Medulla oblongata (tissue), 1 donor: ENCODE results near the gene GSK3B.
"Not testable (repeated sequence)": the region's sequence is repeated elsewhere in the genome, so short reads cannot be mapped to it uniquely, and the experiment has no call there.

Experiments
- DNase-seq: peaks from one replicate; pipeline ENCODE4 v3.0.0-alpha.2; 2015; ENCODE audit errors: extremely low spot score

Gene GSK3B

GRCh38 chr3:119937229-119937628 is 157.0 kb downstream of the GSK3B start:
- no peak for DNase-seq

- no peak for DNase-seq
Observed at GRCh38 chr3:119934249-119934648, 160.0 kb downstream of the GSK3B start.

- DNase-seq = no peak
Observed at GRCh38 chr3:119933207-119933606, 161.0 kb downstream of the GSK3B start.

- no peak for DNase-seq
Observed at GRCh38 chr3:119930286-119930685, 164.0 kb downstream of the GSK3B start.

GRCh38 chr3:119927190-119927589 is 167.1 kb downstream of the GSK3B start:
- no peak for DNase-seq

GRCh38 chr3:119924111-119925094 is 169.8 kb downstream of the GSK3B start:
- no peak for DNase-seq

GRCh38 chr3:119918992-119919933 is 175.0 kb downstream of the GSK3B start:
- no peak for DNase-seq

- no peak for DNase-seq
Observed at GRCh38 chr3:119913021-119913420, 181.2 kb downstream of the GSK3B start.

- no peak for DNase-seq
Observed at GRCh38 chr3:119912220-119912619, 182.0 kb downstream of the GSK3B start.

GRCh38 chr3:119911748-119912147 is 182.5 kb downstream of the GSK3B start:
- no peak for DNase-seq

- DNase-seq = no peak
Observed at GRCh38 chr3:119902061-119902460, 192.2 kb downstream of the GSK3B start.

- DNase-seq = no peak
Observed at GRCh38 chr3:119901148-119901547, 193.1 kb downstream of the GSK3B start.

GRCh38 chr3:119899192-119899511 is 195.1 kb downstream of the GSK3B start:
- DNase-seq = no peak

GRCh38 chr3:119898478-119899191 is 195.6 kb downstream of the GSK3B start:
- DNase-seq = no peak

- no peak for DNase-seq
Observed at GRCh38 chr3:119894195-119894594, 200.1 kb downstream of the GSK3B start.

GRCh38 chr3:119893769-119894168 is 200.5 kb downstream of the GSK3B start:
- no peak for DNase-seq

GRCh38 chr3:119891944-119892721 is 202.1 kb downstream of the GSK3B start:
- DNase-seq = peak; percentile 91

- not testable (repeated sequence) for DNase-seq
Observed at GRCh38 chr3:119888681-119889080, 205.6 kb downstream of the GSK3B start.

- DNase-seq = no peak
Observed at GRCh38 chr3:119885746-119886530, 208.3 kb downstream of the GSK3B start.

- no peak for DNase-seq
Observed at GRCh38 chr3:119884161-119884557, 210.1 kb downstream of the GSK3B start.
